DND-41 (cell line): ENCODE results near the gene PCDH9.
A peak's percentile ranks its signal among the peaks of the same experiment; 100 is the strongest.

Experiments
- ATAC-seq: fragments of 200-7000 bp; cut with Tn5 transposase; 3 replicates; pipeline ENCODE4 v1.9.1; 2021; ENCODE audit warnings: low read depth; ENCODE audit not compliant: insufficient read depth
- DNase-seq: peaks from one replicate; pipeline ENCODE4 v3.0.0-alpha.2; 2020
- H2AFZ ChIP-seq: 2 replicates; pipeline ENCODE4 v1.6.0; 2012; ENCODE audit warnings: low read depth, low read length
- H3K27ac ChIP-seq: 2 replicates; pipeline ENCODE4 v1.5.1; 2012; ENCODE audit warnings: low read length, inconsistent platforms
- H3K27me3 ChIP-seq: fragments of 200-600 bp; sonication (generic); 2 replicates; pipeline ENCODE4 v1.6.0; 2012; ENCODE audit warnings: low read length, mild to moderate bottlenecking, inconsistent platforms; ENCODE audit not compliant: insufficient read depth, poor library complexity
- H3K36me3 ChIP-seq: 2 replicates; pipeline ENCODE4 v1.5.1; 2012; ENCODE audit warnings: low read length, inconsistent platforms; ENCODE audit not compliant: insufficient read depth
- H3K4me1 ChIP-seq: 2 replicates; pipeline ENCODE4 v1.5.1; 2012; ENCODE audit warnings: mild to moderate bottlenecking, low read length; ENCODE audit not compliant: insufficient read depth
- H3K4me2 ChIP-seq: 2 replicates; pipeline ENCODE4 v1.6.0; 2012; ENCODE audit warnings: mild to moderate bottlenecking, moderate library complexity, low read length, inconsistent platforms; ENCODE audit not compliant: insufficient read depth
- H3K4me3 ChIP-seq, 2 experiments: fragments of 200-600 bp in 1 of 2; shearing (Covaris generic) in 1 of 2; 2 replicates each; pipeline ENCODE4 v1.5.1; 2012 to 2016; ENCODE audit warnings: inconsistent platforms in 2 of 2, low read length in 2 of 2, mild to moderate bottlenecking in 2 of 2, low read depth in 1 of 2, moderate library complexity in 1 of 2
- H3K79me2 ChIP-seq: 2 replicates; pipeline ENCODE4 v1.6.0; 2012; ENCODE audit warnings: low read length, inconsistent platforms; ENCODE audit not compliant: insufficient read depth
- H3K9ac ChIP-seq: 2 replicates; pipeline ENCODE4 v1.6.0; 2012; ENCODE audit warnings: low read depth, mild to moderate bottlenecking, inconsistent platforms, low read length, moderate library complexity
- H3K9me3 ChIP-seq: 2 replicates; pipeline ENCODE4 v1.5.1; 2012; ENCODE audit warnings: low read length, moderate library complexity, mild to moderate bottlenecking, inconsistent platforms; ENCODE audit not compliant: insufficient read depth, severe bottlenecking
- H4K20me1 ChIP-seq: 2 replicates; pipeline ENCODE4 v1.6.0; 2012; ENCODE audit warnings: low read length; ENCODE audit not compliant: insufficient read depth
- EZH2 ChIP-seq: IDR thresholded peaks from 3 replicates; pipeline ENCODE4 v1.6.1; 2012; ENCODE audit warnings: borderline replicate concordance, low read depth, mild to moderate bottlenecking, moderate library complexity, low read length, inconsistent platforms; ENCODE audit not compliant: severe bottlenecking
- TF ChIP-seq, protein P1 (sequence below): IDR thresholded peaks from 2 replicates; pipeline ENCODE4 v1.5.1; 2012; ENCODE audit warnings: borderline replicate concordance, low read length, moderate library complexity, mild to moderate bottlenecking; ENCODE audit not compliant: poor library complexity, severe bottlenecking; ENCODE audit errors: extremely low read depth

PCDH9 gene

DNA sequence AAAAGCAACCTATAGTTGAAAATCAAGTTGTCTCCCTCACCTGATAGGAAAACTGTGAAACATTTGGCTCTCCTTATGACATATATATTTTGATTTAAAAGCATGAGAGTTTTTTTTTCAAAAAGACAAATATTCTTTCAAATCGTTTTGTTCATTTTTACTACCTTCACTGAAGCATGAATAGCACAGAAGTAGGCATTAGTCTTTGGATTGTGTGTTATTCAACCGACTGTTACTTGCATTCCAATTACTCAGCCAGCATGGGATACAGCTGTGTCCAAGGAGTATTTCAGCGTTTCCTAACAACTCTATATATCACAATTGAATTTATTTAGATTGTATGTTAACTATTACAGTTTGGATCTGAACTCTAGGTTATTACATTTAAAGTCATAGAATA is 135.2 kb downstream of the PCDH9 start:
- DNase-seq (no peak), ATAC-seq (no peak)
- TF ChIP-seq EZH2 = no peak
- TF ChIP-seq, protein P1, sequence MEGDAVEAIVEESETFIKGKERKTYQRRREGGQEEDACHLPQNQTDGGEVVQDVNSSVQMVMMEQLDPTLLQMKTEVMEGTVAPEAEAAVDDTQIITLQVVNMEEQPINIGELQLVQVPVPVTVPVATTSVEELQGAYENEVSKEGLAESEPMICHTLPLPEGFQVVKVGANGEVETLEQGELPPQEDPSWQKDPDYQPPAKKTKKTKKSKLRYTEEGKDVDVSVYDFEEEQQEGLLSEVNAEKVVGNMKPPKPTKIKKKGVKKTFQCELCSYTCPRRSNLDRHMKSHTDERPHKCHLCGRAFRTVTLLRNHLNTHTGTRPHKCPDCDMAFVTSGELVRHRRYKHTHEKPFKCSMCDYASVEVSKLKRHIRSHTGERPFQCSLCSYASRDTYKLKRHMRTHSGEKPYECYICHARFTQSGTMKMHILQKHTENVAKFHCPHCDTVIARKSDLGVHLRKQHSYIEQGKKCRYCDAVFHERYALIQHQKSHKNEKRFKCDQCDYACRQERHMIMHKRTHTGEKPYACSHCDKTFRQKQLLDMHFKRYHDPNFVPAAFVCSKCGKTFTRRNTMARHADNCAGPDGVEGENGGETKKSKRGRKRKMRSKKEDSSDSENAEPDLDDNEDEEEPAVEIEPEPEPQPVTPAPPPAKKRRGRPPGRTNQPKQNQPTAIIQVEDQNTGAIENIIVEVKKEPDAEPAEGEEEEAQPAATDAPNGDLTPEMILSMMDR = no peak
- no peaks in the 10 kb centered on the region for H3K79me2 ChIP-seq
- no peaks in the 10 kb centered on the region for H3K9me3 ChIP-seq
- no peaks in the 10 kb centered on the region for H3K36me3 ChIP-seq
- no peak overlapping the region for H3K27ac ChIP-seq
- H3K4me1 ChIP-seq = no peaks in the 10 kb centered on the region
- H2AFZ ChIP-seq = no peak overlapping the region
- no peaks in the 10 kb centered on the region for H3K27me3 ChIP-seq
- no peaks in the 10 kb centered on the region for H4K20me1 ChIP-seq
- no peak overlapping the region for H3K9ac ChIP-seq
- H3K4me3 ChIP-seq = no peak overlapping the region
- H3K4me2 ChIP-seq = no peak overlapping the region

DNA sequence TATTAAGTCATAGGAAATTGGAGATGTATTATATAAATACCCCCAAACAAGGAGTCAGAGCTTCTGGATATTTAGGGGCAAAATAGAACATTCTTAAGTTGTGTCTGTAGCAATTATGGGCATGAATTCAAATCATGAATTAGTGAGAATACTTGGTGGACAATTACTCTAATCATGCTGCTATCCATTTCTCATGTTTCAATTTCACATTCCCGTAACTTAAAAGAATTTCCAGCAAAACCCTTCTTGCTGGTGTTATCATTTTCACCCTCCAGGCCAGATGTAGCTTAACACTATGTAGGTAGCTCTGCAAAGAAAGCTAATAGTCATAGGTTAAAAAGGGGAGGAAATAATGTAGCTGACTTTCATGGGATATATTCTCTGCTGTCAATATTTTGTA is 136.1 kb downstream of the PCDH9 start:
- H2AFZ ChIP-seq = no peak overlapping the region
- H3K9ac ChIP-seq = no peak overlapping the region
- H3K4me3 ChIP-seq = no peak overlapping the region
- H3K27ac ChIP-seq = no peak overlapping the region
- H3K9me3 ChIP-seq = no peaks in the 10 kb centered on the region
- TF ChIP-seq EZH2 = no peak
- TF ChIP-seq, protein P1 = no peak
- no peak for ATAC-seq
- DNase-seq = no peak
- no peaks in the 10 kb centered on the region for H3K79me2 ChIP-seq
- no peaks in the 10 kb centered on the region for H3K27me3 ChIP-seq
- no peaks in the 10 kb centered on the region for H4K20me1 ChIP-seq
- no peaks in the 10 kb centered on the region for H3K4me1 ChIP-seq
- no peak overlapping the region for H3K4me2 ChIP-seq
- no peaks in the 10 kb centered on the region for H3K36me3 ChIP-seq

DNA sequence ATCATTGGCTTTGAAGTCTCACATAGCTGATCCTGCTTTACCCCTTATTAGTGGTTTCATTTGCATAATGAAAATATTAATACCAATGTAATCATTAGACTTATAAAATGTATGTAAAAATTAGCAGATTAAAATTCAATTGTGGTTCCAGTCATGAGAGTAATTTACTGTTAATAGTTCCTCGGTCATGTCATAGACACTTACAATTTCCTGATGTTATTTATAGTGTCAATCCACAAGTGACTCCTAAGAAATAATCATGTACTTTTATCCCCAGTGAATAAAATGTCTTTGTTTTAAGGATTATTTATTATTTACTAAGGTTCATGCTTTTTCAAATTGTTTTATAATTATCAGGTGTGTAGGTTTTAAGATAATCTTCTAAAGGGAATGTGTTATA is 138.5 kb downstream of the PCDH9 start:
- no peak overlapping the region for H3K27ac ChIP-seq
- H3K4me1 ChIP-seq = no peaks in the 10 kb centered on the region
- no peak for TF ChIP-seq EZH2
- no peaks in the 10 kb centered on the region for H3K79me2 ChIP-seq
- ATAC-seq = no peak
- no peak overlapping the region for H3K4me3 ChIP-seq
- no peaks in the 10 kb centered on the region for H3K9me3 ChIP-seq
- no peak overlapping the region for H2AFZ ChIP-seq
- no peak overlapping the region for H3K9ac ChIP-seq
- no peaks in the 10 kb centered on the region for H4K20me1 ChIP-seq
- H3K36me3 ChIP-seq = no peaks in the 10 kb centered on the region
- DNase-seq = no peak
- H3K27me3 ChIP-seq = no peaks in the 10 kb centered on the region
- H3K4me2 ChIP-seq = no peak overlapping the region

DNA sequence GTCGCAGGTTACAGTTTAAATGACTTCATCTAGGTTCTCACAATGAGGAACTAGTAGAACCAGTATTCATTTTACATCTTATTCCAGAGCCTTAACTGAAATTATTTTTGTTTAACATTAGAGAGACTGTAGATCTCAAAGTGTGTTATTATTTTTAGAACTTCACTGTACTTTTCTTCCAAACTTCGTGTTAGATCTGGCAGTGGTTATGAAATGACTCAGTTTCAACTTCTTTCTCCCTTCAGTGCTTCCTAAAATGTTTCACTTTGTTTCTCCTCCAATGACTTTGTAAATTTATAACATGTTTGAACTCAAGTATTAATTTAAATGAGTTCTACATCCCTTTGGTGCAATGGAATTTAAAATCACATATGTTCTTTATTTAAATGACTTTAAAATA is 139.3 kb downstream of the PCDH9 start:
- ATAC-seq (no peak), DNase-seq (no peak)
- Histone ChIP-seq H3K36me3 (no peaks in the 10 kb centered on the region), H3K9ac (no peak overlapping the region), H4K20me1 (no peaks in the 10 kb centered on the region), H3K4me1 (no peaks in the 10 kb centered on the region), H2AFZ (0 out of 2 replicates have a peak overlapping the region, but pooled peaks have one; percentile 44), H3K27me3 (no peaks in the 10 kb centered on the region), H3K79me2 (no peaks in the 10 kb centered on the region), H3K27ac (no peak overlapping the region), H3K9me3 (no peaks in the 10 kb centered on the region), H3K4me2 (no peak overlapping the region), H3K4me3 (no peak overlapping the region)
- TF ChIP-seq, protein P1 = no peak
- TF ChIP-seq EZH2 = no peak
